Mesendoderm (in vitro differentiated cells): ENCODE measurements around the gene GSE1.

ENCODE experiments used
- DNase-seq: peaks from one replicate; pipeline ENCODE4 v3.0.0; 2013
- H2AK5ac ChIP-seq: 2 replicates; pipeline ENCODE4 v1.6.1; 2013; ENCODE audit warnings: low read length, inconsistent platforms
- H2BK120ac ChIP-seq: 2 replicates; pipeline ENCODE4 v1.6.1; 2013; ENCODE audit warnings: low read depth, mild to moderate bottlenecking, low read length, moderate library complexity, mixed read lengths
- H2BK15ac ChIP-seq: replicated peaks from 2 replicates; pipeline ENCODE4 v1.6.1; 2013; ENCODE audit warnings: low read depth, mild to moderate bottlenecking, moderate library complexity
- H2BK5ac ChIP-seq: 2 replicates; pipeline ENCODE4 v1.6.1; 2013; ENCODE audit warnings: low read length, inconsistent platforms
- H3K18ac ChIP-seq: 2 replicates; pipeline ENCODE4 v1.6.1; 2013; ENCODE audit warnings: mild to moderate bottlenecking, low read length, mixed read lengths
- H3K23ac ChIP-seq: one replicate; pipeline ENCODE4 v1.6.1; 2013; ENCODE audit warnings: low read length
- H3K27ac ChIP-seq: 2 replicates; pipeline ENCODE4 v1.5.1; 2013; ENCODE audit warnings: low read depth, mild to moderate bottlenecking, inconsistent platforms, low read length, moderate library complexity
- H3K27me3 ChIP-seq: 2 replicates; pipeline ENCODE4 v1.6.1; 2013; ENCODE audit warnings: low read length, control low read depth, mild to moderate bottlenecking, inconsistent platforms; ENCODE audit not compliant: insufficient read depth, poor library complexity
- H3K36me3 ChIP-seq: 2 replicates; pipeline ENCODE4 v1.6.1; 2013; ENCODE audit warnings: low read length, inconsistent platforms; ENCODE audit not compliant: control insufficient read depth, insufficient read depth
- H3K4ac ChIP-seq: one replicate; pipeline ENCODE4 v1.6.1; 2013; ENCODE audit warnings: low read depth, mild to moderate bottlenecking, low read length, moderate library complexity
- H3K4me1 ChIP-seq: 2 replicates; pipeline ENCODE4 v1.6.1; 2013; ENCODE audit warnings: low read depth, low read length, inconsistent platforms; ENCODE audit not compliant: control insufficient read depth
- H3K4me2 ChIP-seq: 2 replicates; pipeline ENCODE4 v1.6.1; 2013; ENCODE audit warnings: low read length
- H3K4me3 ChIP-seq: 2 replicates; pipeline ENCODE4 v1.5.1; 2013; ENCODE audit warnings: mild to moderate bottlenecking, low read length
- H3K56ac ChIP-seq: one replicate; pipeline ENCODE4 v1.6.1; 2013; ENCODE audit warnings: low read length
- H3K79me1 ChIP-seq: 2 replicates; pipeline ENCODE4 v1.6.1; 2013; ENCODE audit warnings: low read length, inconsistent platforms
- H3K79me2 ChIP-seq: 2 replicates; pipeline ENCODE4 v1.6.1; 2013; ENCODE audit warnings: mild to moderate bottlenecking, low read length; ENCODE audit not compliant: control insufficient read depth, insufficient read depth
- H3K9ac ChIP-seq: 2 replicates; pipeline ENCODE4 v1.6.1; 2013; ENCODE audit warnings: low read length, inconsistent platforms
- H4K5ac ChIP-seq: one replicate; pipeline ENCODE4 v1.6.1; 2013; ENCODE audit warnings: low read length
- H4K8ac ChIP-seq: one replicate; pipeline ENCODE4 v1.6.1; 2013; ENCODE audit warnings: low read depth, mild to moderate bottlenecking, control low read depth, low read length, moderate library complexity
- WGBS: extraction: QIAGEN DNeasy Blood & Tissue Kit; methylation state at CpG from one replicate; pipeline ENCODE4 v1.1.7; 2013; ENCODE audit warnings: low lambda C conversion rate, missing lambda C conversion rate; ENCODE audit not compliant: insufficient coverage; ENCODE audit errors: extremely low coverage; 5-methylcytosine and 5-hydroxymethylcytosine counted together

Gene GSE1

DNA sequence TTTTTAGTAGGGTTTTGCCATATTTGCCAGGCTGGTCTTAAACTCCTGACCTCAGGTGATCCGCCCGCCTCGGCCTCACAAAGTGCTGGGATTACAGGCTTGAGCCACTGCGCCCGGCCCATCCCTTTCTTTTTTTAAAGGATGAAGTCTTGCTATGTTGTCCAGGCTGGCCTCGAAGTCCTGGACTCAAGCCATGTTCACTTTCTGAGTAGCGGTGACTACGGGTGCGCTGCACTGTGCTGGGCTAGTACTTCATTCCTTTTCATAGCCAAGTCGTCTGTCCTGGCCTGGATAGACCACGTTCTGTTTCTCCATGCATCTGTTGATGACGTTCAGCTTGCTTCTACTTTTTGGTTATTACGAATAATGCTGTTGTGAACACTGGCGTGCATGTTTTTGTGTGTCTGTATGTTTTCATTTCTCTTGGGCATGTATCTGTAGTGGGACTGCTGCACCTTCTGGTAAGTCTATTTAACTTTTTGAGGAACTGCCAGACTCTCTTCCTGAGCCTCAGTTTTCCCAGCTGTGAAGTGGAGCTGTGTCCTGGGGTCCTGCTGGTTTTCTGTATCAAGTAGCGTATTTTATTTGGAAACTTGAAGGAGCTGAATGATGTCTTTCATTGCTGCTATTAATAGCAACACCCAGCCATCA, 40.0 kb upstream of the GSE1 start:
- Histone ChIP-seq H3K36me3 (no peaks in the 10 kb centered on the region), H3K27me3 (no peaks in the 10 kb centered on the region), H3K27ac (no peak overlapping the region), H3K4me3 (no peak overlapping the region), H3K56ac (no peak overlapping the region), H4K5ac (no peak overlapping the region), H2BK5ac (no peak overlapping the region), H3K4me2 (no peak overlapping the region), H2AK5ac (no peak overlapping the region), H3K4me1 (peaks cover 20% of the 10 kb centered on the region), H2BK15ac (no peak overlapping the region), H2BK120ac (no peak overlapping the region), H3K9ac (no peak overlapping the region), H3K79me1 (peaks cover 41% of the 10 kb centered on the region), H3K23ac (no peak overlapping the region), H3K79me2 (peaks cover 52% of the 10 kb centered on the region), H3K4ac (no peak overlapping the region), H4K8ac (no peak overlapping the region), H3K18ac (no peak overlapping the region)
- WGBS: no CpG with 5 or more reads among the region's 15 CpGs
- DNase-seq: no peak

DNA sequence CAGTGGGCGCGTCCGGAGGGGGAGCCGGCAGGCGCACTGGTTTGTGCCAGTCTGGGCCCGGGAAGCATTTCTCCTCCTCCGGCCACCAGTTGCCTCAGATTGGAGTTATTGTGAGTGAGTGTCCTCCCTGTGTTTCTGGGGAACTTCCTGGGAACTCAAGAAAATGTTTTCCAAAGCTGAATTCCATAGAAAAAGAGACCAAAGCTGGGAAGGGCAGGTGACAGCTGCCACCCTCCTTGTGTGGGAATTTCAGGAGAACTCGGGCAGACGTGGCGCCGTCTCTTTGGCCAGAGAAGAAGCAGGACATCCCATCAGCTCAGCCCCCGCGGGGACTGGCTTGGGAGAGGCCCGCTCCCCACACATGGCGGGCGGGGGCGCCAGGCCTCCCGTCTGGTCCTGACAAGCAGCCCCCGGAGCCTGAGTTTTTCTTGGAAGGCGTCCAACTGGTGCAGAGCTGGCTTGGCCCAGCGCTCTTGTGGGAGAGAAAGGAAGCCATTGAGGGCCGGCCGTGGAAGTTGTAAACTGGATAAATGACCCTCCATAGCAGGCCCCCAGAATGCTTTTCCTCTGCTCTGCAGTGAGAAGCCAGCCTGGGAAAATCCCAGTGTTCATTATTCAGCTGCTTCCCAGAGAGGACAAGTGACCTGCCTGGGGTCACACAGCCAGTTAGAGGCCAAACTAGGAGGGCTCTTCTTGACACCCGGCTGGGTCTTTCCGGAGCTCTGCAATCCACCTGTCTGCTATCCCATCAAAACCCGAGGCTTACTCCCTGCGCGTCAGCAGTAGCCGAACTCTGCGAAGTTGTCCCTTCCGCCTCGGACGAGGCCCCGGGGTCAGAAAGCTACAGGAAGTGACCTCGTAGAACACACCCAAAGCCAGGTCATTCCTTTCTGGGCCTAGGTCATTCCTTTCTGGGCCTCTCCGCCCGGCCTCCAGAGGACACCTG, 39.2 kb upstream of the GSE1 start:
- no peak overlapping the region for H3K9ac ChIP-seq
- H2BK120ac ChIP-seq: no peak overlapping the region
- no peak overlapping the region for H3K27ac ChIP-seq
- no peak overlapping the region for H3K56ac ChIP-seq
- H2BK15ac ChIP-seq: no peak overlapping the region
- H3K4me3 ChIP-seq: no peak overlapping the region
- H3K27me3 ChIP-seq: no peaks in the 10 kb centered on the region
- no peaks in the 10 kb centered on the region for H3K36me3 ChIP-seq
- no peak for DNase-seq
- no peak overlapping the region for H3K4ac ChIP-seq
- no peak overlapping the region for H2AK5ac ChIP-seq
- no peak overlapping the region for H4K8ac ChIP-seq
- no peak overlapping the region for H4K5ac ChIP-seq
- no CpG with 5 or more reads among the region's 37 CpGs for WGBS
- H3K4me1 ChIP-seq: peaks cover 16% of the 10 kb centered on the region
- H2BK5ac ChIP-seq: no peak overlapping the region
- no peak overlapping the region for H3K23ac ChIP-seq
- H3K4me2 ChIP-seq: no peak overlapping the region
- H3K18ac ChIP-seq: no peak overlapping the region
- peaks cover 44% of the 10 kb centered on the region for H3K79me2 ChIP-seq
- H3K79me1 ChIP-seq: peaks cover 36% of the 10 kb centered on the region

DNA sequence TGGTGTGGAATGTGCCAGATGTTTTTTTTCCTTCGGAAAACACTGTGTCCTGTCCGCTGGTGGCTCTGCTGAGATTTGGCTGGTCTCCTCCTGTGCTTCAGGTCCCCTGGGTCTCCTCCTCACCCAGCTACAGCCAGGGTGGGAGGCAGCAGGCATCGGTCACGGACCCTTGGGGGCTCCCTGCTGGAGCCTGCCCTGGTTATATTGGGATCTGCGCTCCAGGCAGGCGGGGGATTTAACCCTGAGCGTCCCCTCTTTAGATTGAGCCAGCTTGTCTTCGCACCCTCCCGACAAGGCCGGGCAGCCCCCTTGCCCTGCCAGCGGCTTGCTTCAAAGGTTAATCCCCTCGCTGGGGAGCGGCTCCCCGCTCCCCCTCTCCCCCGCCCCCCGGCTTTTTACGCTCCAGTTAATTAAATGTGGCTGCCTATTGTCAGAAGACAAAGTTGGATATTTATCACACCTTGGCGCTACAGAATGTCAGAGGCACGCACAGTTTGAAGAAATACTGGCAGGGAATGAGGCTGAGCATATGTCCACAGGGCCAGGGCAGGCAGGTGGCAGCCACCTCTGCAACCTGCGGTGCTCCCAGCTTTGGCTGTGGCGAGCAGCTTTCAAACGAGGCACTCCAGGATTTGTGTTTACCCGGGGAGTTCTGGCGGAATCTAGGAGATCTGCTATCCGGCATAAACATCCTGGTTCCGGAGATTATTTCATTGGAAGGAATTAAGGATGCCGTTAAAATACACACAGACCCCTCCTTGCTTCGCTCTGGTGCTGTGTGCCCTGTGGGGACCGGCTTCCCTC, 38.2 kb upstream of the GSE1 start:
- no peak for DNase-seq
- Histone ChIP-seq H3K56ac (no peak overlapping the region), H2BK120ac (no peak overlapping the region), H3K27ac (no peak overlapping the region), H3K4me3 (no peak overlapping the region), H3K4ac (no peak overlapping the region), H3K4me2 (no peak overlapping the region), H3K23ac (no peak overlapping the region), H3K9ac (no peak overlapping the region), H2AK5ac (no peak overlapping the region), H3K79me2 (peaks cover 42% of the 10 kb centered on the region), H3K27me3 (no peaks in the 10 kb centered on the region), H3K18ac (no peak overlapping the region), H4K8ac (no peak overlapping the region), H3K79me1 (peaks cover 37% of the 10 kb centered on the region), H2BK15ac (no peak overlapping the region), H3K36me3 (no peaks in the 10 kb centered on the region), H4K5ac (no peak overlapping the region), H3K4me1 (peaks cover 16% of the 10 kb centered on the region), H2BK5ac (no peak overlapping the region)
- WGBS: no CpG with 5 or more reads among the region's 29 CpGs

DNA sequence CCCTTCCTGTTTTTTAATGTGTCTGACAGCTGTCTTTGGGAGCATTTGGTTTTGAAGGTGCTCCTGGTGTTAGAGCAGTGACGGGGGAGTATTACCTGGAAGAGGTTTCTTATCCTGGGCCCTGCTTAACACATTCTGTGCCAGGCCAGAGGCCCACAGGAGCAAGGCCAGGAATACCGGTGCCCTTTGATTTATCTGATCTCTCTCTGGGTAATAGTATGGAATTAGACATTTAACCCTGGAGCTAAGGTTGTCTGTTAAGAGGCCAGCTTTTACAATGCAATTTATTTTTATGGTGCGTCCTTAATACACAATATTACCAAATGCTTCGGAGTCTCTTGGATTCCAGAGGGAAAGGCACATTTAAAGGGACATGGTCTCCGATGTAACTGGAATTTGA, 37.2 kb upstream of the GSE1 start:
- Histone ChIP-seq H2BK15ac (no peak overlapping the region), H3K4me3 (no peak overlapping the region), H3K4me2 (no peak overlapping the region), H3K36me3 (no peaks in the 10 kb centered on the region), H3K4me1 (peaks cover 15% of the 10 kb centered on the region), H3K27me3 (no peaks in the 10 kb centered on the region), H2BK120ac (no peak overlapping the region), H2BK5ac (no peak overlapping the region), H3K9ac (no peak overlapping the region), H3K79me1 (peaks cover 38% of the 10 kb centered on the region), H3K4ac (no peak overlapping the region), H3K18ac (no peak overlapping the region), H2AK5ac (no peak overlapping the region), H3K56ac (no peak overlapping the region), H4K8ac (no peak overlapping the region), H3K27ac (no peak overlapping the region), H3K79me2 (peaks cover 49% of the 10 kb centered on the region), H4K5ac (no peak overlapping the region), H3K23ac (no peak overlapping the region)
- no CpG with 5 or more reads among the region's 5 CpGs for WGBS
- no peak for DNase-seq

DNA sequence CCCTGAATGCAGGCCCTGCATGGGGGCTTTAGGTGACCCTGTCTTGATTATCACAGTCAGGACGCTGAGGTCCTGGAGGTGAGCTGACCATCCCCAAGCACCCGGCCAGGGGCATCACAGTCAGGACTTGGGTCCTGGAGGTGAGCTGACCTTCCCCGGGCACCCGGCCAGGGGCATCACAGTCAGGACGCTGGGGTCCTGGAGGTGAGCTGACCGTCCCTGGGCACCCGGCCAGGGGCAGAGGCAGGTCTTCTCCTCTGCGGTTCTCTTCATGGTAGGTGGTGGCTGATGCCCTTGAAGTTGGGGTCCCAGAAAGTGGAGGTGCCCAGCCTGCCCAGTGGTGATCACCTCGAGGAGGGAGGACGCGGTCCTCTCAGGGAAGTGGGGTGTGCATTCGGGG, 36.2 kb upstream of the GSE1 start:
- no peak overlapping the region for H4K5ac ChIP-seq
- H3K23ac ChIP-seq: no peak overlapping the region
- no peak overlapping the region for H3K27ac ChIP-seq
- no CpG with 5 or more reads among the region's 12 CpGs for WGBS
- H3K56ac ChIP-seq: no peak overlapping the region
- H2BK15ac ChIP-seq: no peak overlapping the region
- H2BK5ac ChIP-seq: no peak overlapping the region
- no peak overlapping the region for H2BK120ac ChIP-seq
- H3K27me3 ChIP-seq: no peaks in the 10 kb centered on the region
- no peak overlapping the region for H2AK5ac ChIP-seq
- H3K4me3 ChIP-seq: no peak overlapping the region
- no peak overlapping the region for H3K4me2 ChIP-seq
- H4K8ac ChIP-seq: no peak overlapping the region
- peaks cover 45% of the 10 kb centered on the region for H3K79me2 ChIP-seq
- no peak overlapping the region for H3K9ac ChIP-seq
- H3K4ac ChIP-seq: no peak overlapping the region
- peaks cover 16% of the 10 kb centered on the region for H3K4me1 ChIP-seq
- no peak overlapping the region for H3K18ac ChIP-seq
- no peaks in the 10 kb centered on the region for H3K36me3 ChIP-seq
- peaks cover 36% of the 10 kb centered on the region for H3K79me1 ChIP-seq
- no peak for DNase-seq
